ENCODE data around the gene BCOR. TPM values are rescaled to one million over a fixed set of nuclear protein-coding genes. Genes with fewer than 3 reads are reported as not detected.

Gene BCOR
- total and polyA plus RNA-seq, 2 of the 13 experiments (the other 11 are each of a cell fraction or from before 2014, with no cell fraction given): 14.3 to 15.2 TPM

GRCh38 chrX:40146262-40147125 lies 48.7 kb upstream of the BCOR start (continued):
- TF ChIP-seq PBX3 (CRISPR knock-in tag; IDR thresholded peaks at IDR 0.05; ENCODE audit: borderline replicate concordance): no peak
- no peak for TF ChIP-seq ONECUT2 (CRISPR knock-in tag; IDR thresholded peaks at IDR 0.05)
- TF ChIP-seq, protein P1, sequence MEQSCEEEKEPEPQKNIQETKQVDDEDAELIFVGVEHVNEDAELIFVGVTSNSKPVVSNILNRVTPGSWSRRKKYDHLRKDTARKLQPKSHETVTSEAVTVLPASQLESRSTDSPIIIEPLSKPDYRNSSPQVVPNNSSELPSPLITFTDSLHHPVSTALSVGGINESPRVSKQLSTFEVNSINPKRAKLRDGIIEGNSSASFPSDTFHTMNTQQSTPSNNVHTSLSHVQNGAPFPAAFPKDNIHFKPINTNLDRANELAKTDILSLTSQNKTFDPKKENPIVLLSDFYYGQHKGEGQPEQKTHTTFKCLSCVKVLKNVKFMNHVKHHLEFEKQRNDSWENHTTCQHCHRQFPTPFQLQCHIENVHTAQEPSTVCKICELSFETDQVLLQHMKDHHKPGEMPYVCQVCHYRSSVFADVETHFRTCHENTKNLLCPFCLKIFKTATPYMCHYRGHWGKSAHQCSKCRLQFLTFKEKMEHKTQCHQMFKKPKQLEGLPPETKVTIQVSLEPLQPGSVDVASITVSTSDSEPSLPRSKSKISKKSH (CRISPR knock-in tag; IDR thresholded peaks at IDR 0.05; ENCODE audit: borderline replicate concordance): no peak
- TF ChIP-seq SRF (IDR thresholded peaks at IDR 0.05; ENCODE audit: low read depth, low read length): no peak
- no peak for TF ChIP-seq ZNF572 (CRISPR knock-in tag; IDR thresholded peaks at IDR 0.05)
- no peak for TF ChIP-seq MED13 (CRISPR knock-in tag; IDR thresholded peaks at IDR 0.05)
- TF ChIP-seq GLI4 (CRISPR knock-in tag; IDR thresholded peaks at IDR 0.05; ENCODE audit: borderline replicate concordance): no peak
- 0 out of 2 replicates have a peak, but pooled peaks have one; percentile 41 for TF ChIP-seq ZNF75D (CRISPR knock-in tag; IDR thresholded peaks at IDR 0.05; ENCODE audit: borderline replicate concordance)
- TF ChIP-seq ZNF318 (CRISPR knock-in tag; IDR thresholded peaks at IDR 0.05): no peak
- TF ChIP-seq HOXA7 (CRISPR knock-in tag; IDR thresholded peaks at IDR 0.05): no peak
- no peak for TF ChIP-seq PAWR (CRISPR knock-in tag; IDR thresholded peaks at IDR 0.05; ENCODE audit: borderline replicate concordance)
- TF ChIP-seq SMARCE1 (IDR thresholded peaks at IDR 0.05; ENCODE audit: borderline replicate concordance): no peak
- no peak for TF ChIP-seq THAP9 (CRISPR knock-in tag; IDR thresholded peaks at IDR 0.05; ENCODE audit: borderline replicate concordance)
- TF ChIP-seq ZNF224 (CRISPR knock-in tag; IDR thresholded peaks at IDR 0.05): no peak
- TF ChIP-seq SIN3B (IDR thresholded peaks at IDR 0.05; ENCODE audit: low read length): no peak
